ENCODE data around the gene CDYL2.

Gene CDYL2

GRCh38 chr16:80627108-80627507 lies 177.3 kb downstream of the CDYL2 start:
- DNase-seq (ENCODE audit: low spot score) (no peak), FAIRE-seq (no peak)

GRCh38 chr16:80623376-80623775 lies 181.0 kb downstream of the CDYL2 start:
- FAIRE-seq = no peak
- DNase-seq (ENCODE audit: low spot score) = no peak

GRCh38 chr16:80622007-80622406 lies 182.4 kb downstream of the CDYL2 start:
- FAIRE-seq = no peak

GRCh38 chr16:80620736-80621605 lies 183.4 kb downstream of the CDYL2 start:
- no peak for DNase-seq (ENCODE audit: low spot score)
- no peak for FAIRE-seq

More at GRCh38 chr16:80622007-80622406, 182.4 kb downstream of the CDYL2 start:
- DNase-seq (ENCODE audit: low spot score) = no peak

- DNase-seq (ENCODE audit: low spot score) = no peak
- FAIRE-seq = no peak
Measured at GRCh38 chr16:80619824-80620223, 184.6 kb downstream of the CDYL2 start.

GRCh38 chr16:80618862-80619648 lies 185.3 kb downstream of the CDYL2 start:
- no peak for FAIRE-seq
- no peak for DNase-seq (ENCODE audit: low spot score)

- DNase-seq (ENCODE audit: low spot score) (no peak), FAIRE-seq (no peak)
Measured at GRCh38 chr16:80616362-80616761, 188.0 kb downstream of the CDYL2 start.

GRCh38 chr16:80615735-80616134 lies 188.7 kb downstream of the CDYL2 start:
- DNase-seq (ENCODE audit: low spot score) (no peak), FAIRE-seq (no peak)

- FAIRE-seq = no peak
- DNase-seq (ENCODE audit: low spot score) = peak; percentile 70
Measured at GRCh38 chr16:80614908-80615671, 189.3 kb downstream of the CDYL2 start.

GRCh38 chr16:80612461-80613017 lies 191.9 kb downstream of the CDYL2 start:
- no peak for FAIRE-seq

GRCh38 chr16:80611930-80612327 lies 192.5 kb downstream of the CDYL2 start:
- DNase-seq (ENCODE audit: low spot score) (no peak), FAIRE-seq (no peak)

More at GRCh38 chr16:80612461-80613017, 191.9 kb downstream of the CDYL2 start:
- no peak for DNase-seq (ENCODE audit: low spot score)

GRCh38 chr16:80611171-80611929 lies 193.0 kb downstream of the CDYL2 start:
- FAIRE-seq = no peak

GRCh38 chr16:80610481-80611156 lies 193.8 kb downstream of the CDYL2 start:
- no peak for FAIRE-seq

More at GRCh38 chr16:80611171-80611929, 193.0 kb downstream of the CDYL2 start:
- no peak for DNase-seq (ENCODE audit: low spot score)

GRCh38 chr16:80608946-80609345 lies 195.5 kb downstream of the CDYL2 start:
- no peak for FAIRE-seq

More at GRCh38 chr16:80610481-80611156, 193.8 kb downstream of the CDYL2 start:
- DNase-seq (ENCODE audit: low spot score) = no peak

GRCh38 chr16:80607204-80607603 lies 197.2 kb downstream of the CDYL2 start:
- DNase-seq (ENCODE audit: low spot score) = no peak
- no peak for FAIRE-seq

More at GRCh38 chr16:80608946-80609345, 195.5 kb downstream of the CDYL2 start:
- no peak for DNase-seq (ENCODE audit: low spot score)

GRCh38 chr16:80606221-80606766 lies 198.1 kb downstream of the CDYL2 start:
- DNase-seq (ENCODE audit: low spot score) = no peak
- FAIRE-seq = no peak

- no peak for DNase-seq (ENCODE audit: low spot score)
- FAIRE-seq = no peak
Measured at GRCh38 chr16:80604600-80605355, 199.6 kb downstream of the CDYL2 start.

- FAIRE-seq (no peak), DNase-seq (ENCODE audit: low spot score) (no peak)
Measured at GRCh38 chr16:80602894-80603293, 201.5 kb downstream of the CDYL2 start.

- FAIRE-seq = no peak
Measured at GRCh38 chr16:80601182-80601581, 203.2 kb downstream of the CDYL2 start.

More at GRCh38 chr16:80601182-80601581, 203.2 kb downstream of the CDYL2 start:
- no peak for DNase-seq (ENCODE audit: low spot score)

Measured in RCC 7860 (cell line).